ENCODE measurements around the gene LTB4R.
A peak's percentile ranks its signal among the peaks of the same experiment; 100 is the strongest.

- peak; percentile 12 to 35 for TF ChIP-seq POLR2A (IDR thresholded peaks at IDR 0.05)
- TF ChIP-seq CTCF (IDR thresholded peaks at IDR 0.05) = no peak
These were observed 23.4 kb downstream of the LTB4R start, which contains the start of gene ADCY4 for GRCh38 chr14:24334431-24335291.
